Chondrocyte (in vitro differentiated cells): ENCODE results near the gene WDR48. TPM values are rescaled to one million over a fixed set of nuclear protein-coding genes. Genes with fewer than 3 reads are reported as not detected.

ENCODE experiments used
- DNase-seq: peaks from one replicate; pipeline ENCODE4 v3.0.0; 2021; ENCODE audit warnings: mixed read lengths, low spot score
- H3K27ac Mint-ChIP-seq: one replicate; pipeline ENCODE4 v1.8.0; 2021; ENCODE audit warnings: mild to moderate bottlenecking, moderate library complexity, mixed read lengths; ENCODE audit not compliant: unreplicated experiment
- H3K27me3 Mint-ChIP-seq: 2 replicates; pipeline ENCODE4 v1.8.0; 2021; ENCODE audit warnings: low read depth, mixed read lengths
- H3K36me3 Mint-ChIP-seq: 2 replicates; pipeline ENCODE4 v1.8.0; 2021; ENCODE audit warnings: low read depth, mixed read lengths
- H3K4me1 Mint-ChIP-seq: 2 replicates; pipeline ENCODE4 v1.8.0; 2021; ENCODE audit warnings: low read depth, mild to moderate bottlenecking, mixed read lengths
- H3K4me3 Mint-ChIP-seq: one replicate; pipeline ENCODE4 v1.8.0; 2021; ENCODE audit warnings: mild to moderate bottlenecking, moderate library complexity, mixed read lengths; ENCODE audit not compliant: unreplicated experiment
- H3K9me3 Mint-ChIP-seq: 2 replicates; pipeline ENCODE4 v1.8.0; 2021; ENCODE audit warnings: low read depth, mixed read lengths
- CTCF ChIP-seq: fragments of 200-600 bp; sonication (generic); IDR thresholded peaks from 2 replicates; pipeline ENCODE4 v1.5.0; 2021; ENCODE audit warnings: antibody characterized with exemption, mild to moderate bottlenecking, moderate library complexity
- total RNA-seq: library from RNA; stranded (reverse); gene quantifications from 3 replicates; pipeline ENCODE4 v1.2.1, GENCODE V29; 2021

The WDR48 gene
- total RNA-seq, 1 donor from 2014 or later, result 31.8 TPM

GRCh38 chr3:39100500-39100886, 48.7 kb downstream of the WDR48 start:
- no peak for TF ChIP-seq CTCF
- Mint-ChIP-seq H3K36me3 (peaks cover 4% of the 10 kb centered on the region), H3K27ac (no peak overlapping the region), H3K4me1 (peaks cover 38% of the 10 kb centered on the region), H3K9me3 (no peaks in the 10 kb centered on the region), H3K27me3 (no peaks in the 10 kb centered on the region), H3K4me3 (no peak overlapping the region)
- DNase-seq, result no peak

GRCh38 chr3:39101022-39101689, 49.3 kb downstream of the WDR48 start:
- Mint-ChIP-seq H3K27me3 (no peaks in the 10 kb centered on the region), H3K4me3 (no peak overlapping the region), H3K36me3 (peaks cover 4% of the 10 kb centered on the region), H3K9me3 (no peaks in the 10 kb centered on the region), H3K4me1 (peaks cover 45% of the 10 kb centered on the region), H3K27ac (no peak overlapping the region)
- TF ChIP-seq CTCF, result peak; percentile 82
- no peak for DNase-seq

GRCh38 chr3:39102504-39103323, 50.9 kb downstream of the WDR48 start:
- TF ChIP-seq CTCF, result no peak
- DNase-seq, result no peak
- peak overlapping the region; percentile 61 for H3K27ac Mint-ChIP-seq
- H3K9me3 Mint-ChIP-seq, result no peaks in the 10 kb centered on the region
- H3K27me3 Mint-ChIP-seq, result no peaks in the 10 kb centered on the region
- H3K36me3 Mint-ChIP-seq, result peaks cover 3% of the 10 kb centered on the region
- H3K4me1 Mint-ChIP-seq, result peaks cover 42% of the 10 kb centered on the region
- no peak overlapping the region for H3K4me3 Mint-ChIP-seq

GRCh38 chr3:39103324-39103693, 51.5 kb downstream of the WDR48 start:
- H3K9me3 Mint-ChIP-seq, result no peaks in the 10 kb centered on the region
- peaks cover 48% of the 10 kb centered on the region for H3K4me1 Mint-ChIP-seq
- H3K36me3 Mint-ChIP-seq, result peaks cover 3% of the 10 kb centered on the region
- peak overlapping the region; percentile 5 for H3K27ac Mint-ChIP-seq
- H3K27me3 Mint-ChIP-seq, result no peaks in the 10 kb centered on the region
- DNase-seq, result no peak
- peak; percentile 30 for TF ChIP-seq CTCF
- H3K4me3 Mint-ChIP-seq, result no peak overlapping the region

GRCh38 chr3:39103791-39104552, 52.2 kb downstream of the WDR48 start:
- Mint-ChIP-seq H3K4me1 (peaks cover 53% of the 10 kb centered on the region), H3K9me3 (no peaks in the 10 kb centered on the region), H3K4me3 (no peak overlapping the region), H3K27ac (no peak overlapping the region), H3K27me3 (no peaks in the 10 kb centered on the region), H3K36me3 (peaks cover 3% of the 10 kb centered on the region)
- DNase-seq, result no peak
- no peak for TF ChIP-seq CTCF
